Activated CD4-positive, alpha-beta T cell treated with anti-CD3 and anti-CD28 coated beads, Interleukin-2, amount 50 U/mL, for 48 hours (primary cell): ENCODE data around the gene PAK5.
"Not testable (repeated sequence)": the region's sequence is repeated elsewhere in the genome, so short reads cannot be mapped to it uniquely, and the experiment has no call there.

Experiments
- DNase-seq, 2 experiments: peaks; one replicate each; pipeline ENCODE4 v3.0.0-alpha.2; 2020

PAK5 gene

DNA sequence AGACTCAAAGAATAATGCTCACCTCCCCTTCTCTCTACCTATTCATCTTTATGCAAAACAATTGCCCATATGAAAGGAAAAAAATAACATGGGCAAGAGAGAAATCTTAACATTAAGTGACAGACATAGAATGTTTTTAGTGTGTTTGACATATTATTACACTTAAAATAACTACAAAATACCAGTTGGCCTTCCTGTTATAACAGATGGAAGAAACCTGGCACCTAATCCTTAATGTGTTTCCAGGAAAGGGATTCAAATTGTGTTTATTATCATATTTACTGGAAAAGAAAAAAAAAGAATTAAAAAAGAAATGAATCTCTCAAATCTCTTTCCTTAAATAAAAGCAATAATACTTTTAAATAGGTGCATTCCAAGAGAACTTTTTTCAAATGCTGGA, 165.9 kb downstream of the PAK5 start:
- DNase-seq, result no peak

DNA sequence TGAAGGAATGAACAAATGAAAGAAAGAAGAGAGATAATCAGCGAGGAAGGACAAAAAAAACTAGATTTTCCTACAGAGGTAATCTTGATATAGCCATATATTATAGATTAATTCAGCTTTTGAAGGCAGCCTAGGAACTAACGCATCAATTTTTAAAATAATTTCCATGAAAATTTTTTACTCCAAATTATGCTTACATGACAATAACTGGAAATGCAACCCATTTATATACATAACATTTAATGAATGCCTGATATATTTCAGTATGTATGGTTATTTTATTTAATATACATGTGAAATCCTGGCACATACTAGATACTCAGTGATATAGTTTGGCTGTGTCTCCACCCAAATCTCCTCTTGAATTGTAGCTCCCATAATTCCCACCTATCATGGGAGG, 166.8 kb downstream of the PAK5 start:
- DNase-seq, result no peak

DNA sequence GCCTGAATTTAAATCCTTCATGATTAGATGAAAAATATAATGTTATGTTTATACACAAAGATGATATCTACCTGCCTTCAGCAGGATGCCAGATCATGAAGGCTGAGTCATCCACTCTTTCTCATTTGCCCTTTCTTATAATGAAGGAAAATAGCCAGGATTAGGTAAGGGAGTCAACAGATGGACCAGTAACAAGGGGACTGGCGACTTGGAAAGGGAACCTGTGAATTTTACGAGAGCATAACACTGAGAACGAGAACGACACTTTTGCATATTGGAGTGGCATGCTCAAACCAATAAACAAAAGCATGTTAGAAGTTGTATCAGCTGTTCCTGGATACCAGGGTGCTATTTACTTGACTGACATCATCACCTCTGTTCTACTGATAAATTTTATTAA, 170.5 kb downstream of the PAK5 start:
- no peak for DNase-seq

DNA sequence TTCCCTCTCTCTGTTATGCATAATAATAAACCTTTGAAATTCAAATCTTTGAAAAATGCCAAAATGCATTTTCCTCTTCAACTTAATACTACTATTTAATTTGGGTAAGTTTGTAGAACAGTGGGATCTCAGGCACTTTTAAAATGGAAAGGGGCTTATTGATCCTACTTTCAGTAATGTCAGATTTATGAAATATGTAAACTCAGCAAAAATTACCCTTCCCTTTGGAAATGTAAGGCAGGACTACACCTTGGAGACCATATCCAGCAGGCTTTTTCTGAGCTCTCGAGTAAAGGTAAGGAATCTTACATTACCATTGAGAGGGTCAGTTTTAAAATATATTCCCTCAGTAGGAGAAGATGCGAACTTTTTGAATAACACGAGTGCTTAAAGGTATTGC, 175.5 kb downstream of the PAK5 start:
- no peak for DNase-seq

DNA sequence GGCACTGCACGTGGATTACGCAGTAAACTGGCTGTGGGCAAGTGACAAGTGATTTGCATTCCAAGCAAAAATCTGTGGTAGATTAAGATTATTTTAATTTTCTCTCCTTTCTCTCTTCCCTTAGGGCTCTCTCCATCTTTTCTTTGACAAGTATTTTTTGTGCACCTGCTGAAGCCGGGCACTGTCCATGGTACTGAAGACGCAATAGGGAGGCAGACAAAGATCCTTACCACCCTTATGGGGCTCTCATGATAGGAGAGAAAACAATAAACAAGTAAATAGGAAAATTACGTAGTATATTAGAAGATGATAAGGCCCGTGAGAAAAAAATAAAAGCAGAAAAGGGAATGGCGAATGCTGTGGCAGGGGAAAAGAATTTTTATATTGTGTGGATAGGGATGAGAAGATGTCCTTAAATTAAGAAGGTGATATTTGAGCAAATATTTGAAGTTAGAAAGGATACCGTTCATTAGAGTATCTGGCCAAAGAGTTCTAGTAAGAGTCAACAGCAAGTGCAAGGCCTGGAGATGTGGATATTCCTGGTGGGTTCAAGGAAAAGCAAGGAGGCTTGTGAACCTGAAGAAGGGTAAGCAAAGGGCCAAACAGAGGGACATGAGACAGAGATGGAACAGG, 178.5 kb downstream of the PAK5 start:
- DNase-seq, result peak in 1 of 2 experiments; percentile 8

DNA sequence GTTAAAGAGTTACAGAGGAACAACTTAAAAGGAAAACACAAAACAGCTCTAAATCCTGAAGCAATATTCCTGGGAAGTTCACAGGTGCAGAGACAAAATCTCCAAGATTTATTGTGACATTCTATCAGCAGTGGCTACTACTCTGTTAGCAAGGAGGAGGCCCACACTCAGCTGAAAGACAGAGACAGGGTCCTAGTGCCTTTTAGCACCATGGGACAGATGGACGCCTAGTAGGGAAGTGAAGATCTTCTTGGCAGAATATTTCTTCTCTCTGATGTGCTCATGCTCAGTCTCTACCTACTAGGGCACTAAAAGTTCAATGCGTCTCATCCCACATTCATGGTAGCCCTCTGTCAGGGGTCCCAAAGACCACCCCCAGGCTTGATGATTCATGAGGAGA, 191.1 kb downstream of the PAK5 start:
- DNase-seq, result no peak

DNA sequence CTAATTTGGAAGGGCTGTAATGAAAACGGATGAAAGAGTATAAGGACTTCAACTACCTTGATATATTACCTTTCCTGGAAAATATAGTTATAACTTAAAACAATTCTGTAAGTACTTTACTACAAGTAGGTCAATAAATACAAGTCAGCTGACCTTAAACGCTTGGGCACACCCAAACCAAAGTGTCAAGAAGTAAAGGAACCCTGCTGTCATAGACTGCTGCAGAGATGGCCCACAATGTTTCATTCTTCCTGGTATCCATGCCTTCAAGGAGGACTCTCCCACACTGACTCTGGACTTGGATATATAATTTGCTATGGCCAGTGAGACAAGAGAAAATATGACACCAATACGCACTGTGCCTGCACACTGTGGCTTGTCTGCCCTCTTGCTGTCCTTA, 192.5 kb downstream of the PAK5 start:
- no peak for DNase-seq

DNA sequence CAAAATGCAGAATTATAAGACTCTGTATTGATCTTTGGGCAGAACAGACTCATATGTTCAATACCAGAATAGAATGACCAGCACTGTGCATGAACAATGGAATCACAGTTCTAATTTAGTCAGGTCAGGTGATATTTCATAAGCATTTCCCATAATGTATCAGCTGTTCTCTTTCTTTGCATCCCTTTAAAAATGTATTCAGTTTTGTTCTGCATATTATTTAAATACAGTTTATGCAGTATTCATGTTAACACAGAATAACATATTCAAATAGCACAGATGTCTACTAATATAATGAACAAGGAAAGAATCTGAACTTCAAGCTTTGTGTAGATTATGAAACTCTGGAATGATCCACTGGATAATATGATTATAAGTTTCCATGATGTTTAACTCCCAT, 196.0 kb downstream of the PAK5 start:
- DNase-seq, result no peak

DNA sequence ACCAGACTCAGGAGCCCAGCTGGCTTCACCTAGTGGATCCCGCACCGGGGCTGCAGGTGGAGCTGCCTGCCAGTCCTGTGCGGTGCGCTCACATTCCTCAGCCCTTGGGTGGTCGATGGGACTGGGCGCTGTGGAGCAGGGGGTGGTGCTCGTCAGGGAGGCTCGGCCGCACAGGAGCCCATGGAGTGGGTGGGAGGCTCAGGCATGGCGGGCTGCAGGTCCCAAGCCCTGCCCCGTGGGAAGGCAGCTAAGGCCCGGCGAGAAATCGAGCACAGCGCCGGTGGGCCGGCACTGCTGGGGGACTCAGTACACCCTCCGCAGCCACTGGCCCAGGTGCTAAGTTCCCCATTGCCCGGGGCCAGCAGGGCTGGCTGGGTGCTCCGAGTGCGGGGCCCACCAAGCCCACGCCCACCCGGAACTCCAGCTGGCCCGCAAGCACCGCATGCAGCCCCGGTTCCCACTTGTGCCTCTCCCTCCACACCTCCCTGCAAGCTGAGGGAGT, 197.3 kb downstream of the PAK5 start:
- not testable (repeated sequence) for DNase-seq

DNA sequence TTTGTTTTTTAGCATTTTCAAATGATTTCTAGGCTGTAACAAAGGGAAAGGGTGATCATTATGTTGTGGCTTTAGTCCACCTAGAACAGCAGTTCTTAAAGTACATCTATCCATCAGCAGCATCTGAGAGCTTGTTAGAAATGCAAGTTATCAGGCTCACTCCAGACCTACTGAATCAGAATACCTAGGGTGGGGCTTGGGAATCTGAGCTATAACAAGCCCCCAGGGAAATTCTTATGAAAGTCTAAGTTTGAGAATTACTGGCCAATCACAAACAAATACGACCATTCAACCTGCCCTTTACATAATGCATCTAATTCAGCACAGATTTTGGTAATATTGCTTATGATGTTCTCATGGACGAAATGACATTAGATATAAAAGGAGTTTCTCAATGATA, 201.0 kb downstream of the PAK5 start:
- DNase-seq, result no peak

DNA sequence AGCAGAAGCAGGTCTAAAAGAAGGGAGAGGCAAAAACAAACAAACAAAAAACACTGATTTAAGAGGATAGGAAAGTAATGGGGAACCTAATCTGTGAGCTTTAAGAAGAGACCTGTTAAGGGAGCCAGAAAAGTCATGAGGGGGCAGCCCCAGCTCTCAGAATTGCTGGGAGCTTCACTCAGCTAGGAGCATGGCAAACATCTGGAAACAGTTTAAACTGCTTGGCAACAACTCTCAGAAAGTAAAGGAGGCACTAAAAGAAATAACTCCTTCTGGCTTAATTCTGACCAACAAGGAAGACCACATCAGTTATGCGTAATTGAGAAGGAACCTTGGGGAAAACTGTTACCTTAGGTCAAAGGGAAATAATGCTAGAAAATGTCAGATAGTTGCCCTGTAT, 203.1 kb downstream of the PAK5 start:
- DNase-seq, result no peak

DNA sequence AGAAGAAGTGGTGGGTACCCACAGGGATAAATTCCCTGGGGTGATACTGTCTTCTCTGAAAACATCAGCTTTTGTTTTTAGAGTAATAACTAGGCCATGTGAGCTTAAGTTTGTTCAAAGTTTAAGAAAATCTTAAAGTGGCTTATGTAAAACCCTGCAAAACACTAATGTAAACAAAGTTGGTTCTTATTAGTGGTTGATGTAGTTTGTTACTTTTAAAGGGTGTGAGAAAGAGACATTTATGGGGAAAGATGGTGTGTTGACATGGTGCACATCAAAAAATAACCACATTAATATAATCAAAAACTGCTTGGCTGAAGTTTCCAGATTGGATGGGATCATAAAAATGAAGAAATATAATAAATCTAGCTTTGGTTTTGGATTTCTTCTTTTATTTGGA, 204.5 kb downstream of the PAK5 start:
- DNase-seq, result no peak

DNA sequence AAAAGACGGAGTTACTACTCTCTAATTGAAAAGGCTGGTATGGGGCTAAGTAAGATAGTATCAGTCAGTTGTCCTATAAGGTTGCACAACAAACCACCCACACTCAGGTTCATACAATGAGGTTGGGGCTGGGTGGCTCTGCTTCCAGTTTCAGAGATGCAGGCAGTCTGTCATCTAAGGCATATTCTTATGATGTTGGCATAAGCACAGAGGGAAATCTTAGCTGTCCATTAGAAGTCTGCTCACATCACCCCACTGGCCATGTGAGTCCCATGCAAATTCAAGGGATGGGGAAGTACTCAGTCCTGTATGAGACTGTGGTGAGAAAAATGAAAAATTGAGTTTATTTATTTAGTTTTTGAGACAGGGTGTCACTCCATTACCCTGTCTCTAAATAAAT, 205.9 kb downstream of the PAK5 start:
- no peak for DNase-seq

DNA sequence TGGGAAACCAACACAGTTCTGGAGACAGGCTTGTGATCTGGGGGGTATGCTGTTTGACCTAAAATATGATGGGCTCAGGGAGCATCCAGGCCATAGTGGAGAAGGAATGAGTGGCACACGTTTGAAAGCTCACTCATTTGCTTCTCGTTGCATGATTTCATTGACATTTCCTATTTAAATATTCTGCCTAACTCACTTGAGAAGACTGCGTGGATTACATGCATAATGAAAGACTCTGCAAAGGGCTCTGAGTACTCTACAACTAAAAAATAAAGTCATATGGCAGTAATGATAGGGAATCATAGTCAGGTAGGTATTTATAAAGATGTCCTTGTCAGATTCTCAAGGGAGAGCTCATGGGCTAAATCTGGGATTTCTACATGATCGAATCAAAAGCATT, 206.6 kb downstream of the PAK5 start:
- DNase-seq, result no peak

DNA sequence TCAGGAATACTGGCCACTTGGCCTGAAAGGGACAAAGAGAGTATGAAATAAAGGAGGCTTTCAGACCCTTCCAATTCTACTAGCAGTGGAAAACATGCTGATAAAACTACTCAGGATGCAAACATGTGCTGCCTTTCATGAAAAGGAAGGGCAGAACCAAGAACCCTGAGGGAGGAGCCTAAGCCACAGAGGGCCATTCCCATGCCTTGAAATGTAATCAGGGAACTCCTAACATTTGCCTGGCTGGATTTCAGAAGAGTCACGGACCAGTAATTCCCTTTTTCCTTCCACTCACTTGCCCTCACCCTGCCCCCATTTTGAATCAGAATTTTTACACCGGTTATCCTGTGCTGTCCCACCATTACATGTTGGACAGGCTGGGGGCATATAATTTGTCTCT, 208.3 kb downstream of the PAK5 start:
- no peak for DNase-seq

DNA sequence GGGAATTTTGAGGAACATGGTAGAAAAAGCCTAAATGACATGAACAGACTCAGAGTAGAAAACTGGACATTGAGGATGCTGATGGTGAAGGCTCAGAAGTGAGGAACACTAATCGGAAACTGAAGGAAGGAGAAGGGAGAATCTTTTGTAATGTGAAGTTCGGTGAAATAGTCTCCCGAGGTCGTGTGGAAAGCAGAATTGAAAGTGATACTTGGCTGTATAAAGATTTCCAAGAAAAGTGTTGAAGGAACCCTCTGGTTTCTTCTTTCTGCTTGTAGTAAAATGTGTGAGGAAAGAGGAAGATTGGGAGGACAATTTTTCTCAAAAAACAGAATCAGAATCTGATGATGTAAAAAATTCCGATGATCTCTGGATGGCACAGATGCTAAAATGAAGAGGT, 209.0 kb downstream of the PAK5 start:
- no peak for DNase-seq

DNA sequence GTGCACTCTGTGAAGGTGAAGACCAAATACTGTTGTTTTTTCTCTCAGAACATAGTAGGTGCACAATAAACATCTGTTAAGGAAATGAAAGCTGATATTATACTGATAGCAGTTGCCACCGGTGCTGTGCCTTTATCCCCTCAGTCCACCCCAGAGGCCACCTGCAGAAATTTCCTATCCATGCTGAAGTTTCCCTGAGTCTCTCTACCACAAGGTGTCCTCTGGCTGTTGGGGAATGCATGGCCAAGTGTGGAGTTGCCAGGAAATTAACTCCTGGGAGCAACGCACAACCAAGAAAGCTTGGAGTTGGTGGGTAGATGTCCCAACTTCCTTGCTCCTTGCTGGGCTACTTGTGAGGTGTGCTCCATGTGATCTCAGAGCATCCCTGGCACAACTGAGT, 210.3 kb downstream of the PAK5 start:
- DNase-seq, result no peak

DNA sequence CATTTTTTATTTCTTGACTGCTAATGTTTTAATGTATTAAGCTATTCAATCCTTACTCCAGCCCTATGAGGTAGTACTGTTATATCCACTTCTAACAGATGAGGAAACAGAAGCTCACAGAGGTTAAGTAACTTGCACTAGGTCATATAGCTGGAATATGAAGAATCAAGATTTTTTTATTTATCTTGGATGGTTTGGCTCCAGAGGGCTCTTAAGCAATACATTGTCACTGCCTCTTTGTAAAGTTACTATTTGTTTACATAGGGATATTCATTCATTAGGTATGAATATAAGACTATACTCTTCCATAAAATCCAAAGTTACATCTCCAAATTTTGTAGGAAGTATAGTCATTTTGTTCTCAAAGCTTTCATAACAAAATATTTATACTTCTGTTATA, 210.7 kb downstream of the PAK5 start:
- DNase-seq, result no peak

DNA sequence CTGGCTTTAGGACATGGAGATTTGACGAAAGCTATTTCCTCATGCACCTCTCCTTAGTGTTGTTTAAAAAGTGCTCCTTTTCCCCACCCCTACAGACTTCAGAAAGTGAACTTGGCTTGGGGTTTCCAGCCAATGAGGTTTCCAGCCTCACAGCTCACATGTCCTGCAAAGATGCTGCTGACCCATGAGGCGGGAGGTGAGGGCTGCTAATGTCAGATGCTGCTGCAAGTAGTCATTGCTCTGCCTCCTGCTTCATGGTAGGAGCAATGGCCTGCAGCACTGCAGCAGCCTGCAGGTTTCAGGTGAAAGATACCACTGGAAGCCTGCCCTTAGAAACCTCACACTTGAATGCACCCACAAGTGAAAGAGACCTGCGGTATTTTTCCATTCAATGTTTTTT, 211.7 kb downstream of the PAK5 start:
- DNase-seq, result no peak

DNA sequence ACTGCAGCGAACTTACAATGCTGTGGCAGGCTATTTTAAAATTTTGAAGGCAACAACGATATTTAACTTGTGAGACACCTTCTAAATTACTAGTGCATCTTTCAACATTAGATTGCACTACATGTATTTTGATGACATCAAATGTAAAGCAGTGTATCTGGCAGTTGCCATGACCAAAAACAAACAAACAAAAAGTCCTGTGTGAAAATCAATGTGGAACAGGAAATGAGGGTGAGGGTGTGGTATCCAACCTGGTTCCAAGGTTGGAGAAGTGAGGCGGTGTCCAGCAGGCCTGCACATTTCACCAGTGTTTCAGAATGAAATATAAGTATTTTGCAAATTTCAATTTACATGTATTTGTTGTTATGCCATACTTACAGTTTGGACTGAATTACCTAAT, 212.5 kb downstream of the PAK5 start:
- DNase-seq, result no peak

DNA sequence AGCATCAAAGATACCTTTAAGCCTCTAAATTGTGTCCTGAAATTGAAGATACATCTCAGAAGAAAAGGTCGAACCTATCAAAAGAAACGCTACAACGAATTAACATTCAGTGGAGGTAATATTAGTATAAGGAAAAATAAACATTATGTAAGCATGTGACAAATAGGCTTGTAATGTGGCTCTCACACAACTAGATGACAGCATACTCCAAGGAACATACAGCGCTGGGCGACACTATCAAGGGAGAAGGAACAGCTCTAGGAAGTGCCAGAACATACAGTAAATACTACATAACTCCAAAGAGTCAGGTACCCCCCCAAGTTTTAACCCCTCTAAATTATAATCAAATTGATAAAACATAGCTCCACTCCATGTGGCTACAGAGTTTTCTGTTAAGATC, 220.9 kb downstream of the PAK5 start:
- DNase-seq, result no peak

DNA sequence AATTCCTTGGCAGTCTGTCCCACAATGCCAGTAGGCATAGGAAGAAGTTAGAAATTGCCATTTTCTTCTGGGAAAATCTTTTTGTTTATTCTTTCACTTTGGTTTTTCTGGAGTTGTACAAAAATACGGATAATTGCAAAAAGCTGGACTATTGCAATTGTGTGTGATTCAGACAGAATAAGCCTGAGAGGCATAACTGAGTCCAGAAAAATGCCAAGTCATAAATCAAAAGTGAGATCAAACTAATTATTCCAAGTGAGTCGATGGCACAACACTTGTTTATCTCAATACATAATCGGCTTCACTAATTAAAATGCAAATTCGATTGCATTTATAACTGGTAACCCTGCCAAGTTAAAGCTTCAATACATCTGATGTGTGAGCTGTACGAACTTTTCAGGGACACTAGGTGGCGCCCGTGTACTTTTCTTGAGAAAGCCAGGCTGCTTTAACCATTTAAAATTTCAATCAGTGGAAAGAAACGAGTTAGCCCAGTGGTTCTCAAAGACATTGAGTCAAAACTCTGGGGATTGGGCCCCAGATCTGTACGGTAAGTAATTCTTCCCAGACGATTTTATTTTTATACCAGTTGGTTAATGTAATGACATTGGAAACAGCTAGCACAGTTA, 221.9 kb downstream of the PAK5 start:
- peak; percentile 43 to 55 for DNase-seq

DNA sequence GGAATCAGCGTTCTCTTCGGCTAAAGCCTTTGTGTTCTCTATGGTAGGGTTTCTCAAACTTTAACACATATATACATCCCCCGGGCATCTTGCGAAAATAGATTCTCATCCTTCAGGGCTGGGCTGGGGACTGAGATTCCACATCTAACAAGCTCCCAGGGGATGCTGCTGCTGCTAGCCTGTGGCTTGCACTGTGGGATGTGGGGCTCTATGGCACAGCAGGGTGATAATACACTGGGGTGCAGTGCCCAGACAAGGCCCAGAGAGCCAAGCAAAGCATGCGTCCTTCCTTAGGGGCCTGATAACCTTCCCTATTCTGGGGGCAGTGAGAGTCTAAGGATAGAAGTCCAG, 222.4 kb downstream of the PAK5 start:
- no peak for DNase-seq

DNA sequence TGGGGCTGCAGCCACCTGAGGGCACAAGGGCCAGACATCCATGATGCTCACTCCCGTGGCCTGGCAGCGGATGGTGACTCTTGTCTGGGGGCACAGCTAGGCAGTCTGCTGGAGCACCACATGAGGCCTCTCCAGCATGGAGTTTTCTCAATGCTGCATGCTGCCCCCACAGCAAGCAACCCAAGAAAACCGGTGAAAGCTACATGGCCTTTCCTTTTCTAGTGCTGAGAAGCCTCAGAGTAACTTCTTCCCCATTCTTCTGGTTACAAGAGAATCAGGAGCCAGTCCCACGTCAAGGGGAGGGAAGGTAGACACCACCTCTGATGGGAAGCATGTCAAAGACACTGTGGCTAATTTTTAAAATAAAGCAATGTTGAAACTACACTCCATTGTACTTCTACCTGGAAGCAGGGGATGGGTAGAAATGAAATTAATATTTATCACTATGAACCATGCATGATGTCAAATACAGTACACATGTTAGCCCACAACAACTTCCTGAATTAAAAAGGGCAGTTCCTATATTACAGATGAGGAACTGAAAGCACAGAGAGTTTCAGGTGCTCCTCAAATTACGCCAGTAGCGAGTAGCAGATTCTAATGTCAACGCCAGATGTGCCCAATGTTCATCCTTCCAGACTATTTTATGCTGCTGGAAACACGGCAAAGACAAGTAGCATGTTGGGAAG, 223.0 kb downstream of the PAK5 start:
- DNase-seq, result no peak

DNA sequence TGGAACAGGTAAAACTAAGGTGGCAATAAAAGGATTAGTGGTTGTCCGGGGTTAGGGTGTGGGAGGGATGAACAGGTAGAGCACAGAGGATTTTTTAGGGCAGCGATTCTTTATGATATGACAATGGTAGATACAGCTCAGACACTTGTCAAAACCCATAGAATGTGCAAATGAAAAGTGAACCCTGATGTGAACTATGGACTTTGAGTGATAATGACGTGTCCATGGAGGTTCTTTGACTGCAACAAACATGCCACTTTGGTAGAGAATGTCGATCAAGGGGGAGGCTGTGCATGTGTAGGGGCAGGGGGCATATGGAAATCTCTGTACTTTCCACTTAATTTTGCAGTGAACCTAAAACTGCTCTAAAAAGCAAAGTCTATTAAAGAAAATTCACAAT, 223.8 kb downstream of the PAK5 start:
- no peak for DNase-seq
